GM12801 (cell line): ENCODE data around the gene KCNJ5.

Experiments used
- TF ChIP-seq, protein P1 (sequence below): IDR thresholded peaks from one replicate; pipeline ENCODE4 v1.5.1; 2011; ENCODE audit warnings: control low read depth; ENCODE audit not compliant: insufficient read length; ENCODE audit errors: extremely low read depth

Gene KCNJ5

DNA sequence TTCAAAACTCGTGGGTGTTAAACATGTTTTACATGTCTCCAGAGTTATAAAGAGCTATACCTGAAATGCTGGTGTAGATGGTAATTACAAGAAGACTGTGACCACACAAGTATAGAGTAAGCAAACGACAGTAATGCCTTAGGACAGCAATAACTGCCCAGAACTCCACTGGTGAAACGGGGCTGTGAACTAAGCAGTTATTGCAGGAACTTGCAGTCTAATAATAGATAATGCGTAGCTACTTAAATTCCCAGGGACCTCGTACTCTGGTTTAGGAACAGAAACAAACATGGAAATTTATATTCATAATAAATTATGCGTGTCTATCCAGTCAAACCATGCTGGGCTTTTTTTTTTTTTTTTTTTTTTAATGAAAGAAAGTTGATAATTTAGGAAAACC is 76.4 kb downstream of the KCNJ5 start:
- TF ChIP-seq, protein P1, sequence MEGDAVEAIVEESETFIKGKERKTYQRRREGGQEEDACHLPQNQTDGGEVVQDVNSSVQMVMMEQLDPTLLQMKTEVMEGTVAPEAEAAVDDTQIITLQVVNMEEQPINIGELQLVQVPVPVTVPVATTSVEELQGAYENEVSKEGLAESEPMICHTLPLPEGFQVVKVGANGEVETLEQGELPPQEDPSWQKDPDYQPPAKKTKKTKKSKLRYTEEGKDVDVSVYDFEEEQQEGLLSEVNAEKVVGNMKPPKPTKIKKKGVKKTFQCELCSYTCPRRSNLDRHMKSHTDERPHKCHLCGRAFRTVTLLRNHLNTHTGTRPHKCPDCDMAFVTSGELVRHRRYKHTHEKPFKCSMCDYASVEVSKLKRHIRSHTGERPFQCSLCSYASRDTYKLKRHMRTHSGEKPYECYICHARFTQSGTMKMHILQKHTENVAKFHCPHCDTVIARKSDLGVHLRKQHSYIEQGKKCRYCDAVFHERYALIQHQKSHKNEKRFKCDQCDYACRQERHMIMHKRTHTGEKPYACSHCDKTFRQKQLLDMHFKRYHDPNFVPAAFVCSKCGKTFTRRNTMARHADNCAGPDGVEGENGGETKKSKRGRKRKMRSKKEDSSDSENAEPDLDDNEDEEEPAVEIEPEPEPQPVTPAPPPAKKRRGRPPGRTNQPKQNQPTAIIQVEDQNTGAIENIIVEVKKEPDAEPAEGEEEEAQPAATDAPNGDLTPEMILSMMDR: no peak

DNA sequence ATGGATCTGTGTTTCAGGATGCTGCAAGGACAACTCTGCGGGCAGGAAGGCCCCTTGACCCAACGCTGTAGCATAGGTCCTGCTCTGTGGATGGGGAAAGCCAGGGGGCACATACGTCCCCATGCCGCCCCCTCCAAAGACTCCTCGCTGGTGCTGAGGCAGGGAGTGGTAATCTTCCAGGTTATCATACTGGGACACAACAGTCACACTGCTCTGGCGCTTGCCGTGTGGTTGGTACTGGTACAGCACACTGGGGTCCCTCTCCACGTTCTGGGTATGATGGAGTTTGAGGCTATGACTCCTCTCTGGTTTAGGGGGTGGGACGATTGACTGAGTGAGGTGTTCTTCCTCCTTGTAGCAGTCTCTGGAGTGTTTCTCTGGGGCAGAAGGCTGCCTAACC is 77.8 kb downstream of the KCNJ5 start:
- TF ChIP-seq, protein P1: no peak
